Neural crest cell (in vitro differentiated cells): ENCODE measurements around the gene RFX8. TPM values are rescaled to one million over a fixed set of nuclear protein-coding genes. Genes with fewer than 3 reads are reported as not detected.
"Not testable (repeated sequence)": the region's sequence is repeated elsewhere in the genome, so short reads cannot be mapped to it uniquely, and the experiment has no call there.

ENCODE experiments used
- DNase-seq: peaks from one replicate; pipeline ENCODE4 v3.0.0; 2021; ENCODE audit warnings: low read depth, mixed read lengths, low spot score
- H3K27ac Mint-ChIP-seq: one replicate; pipeline ENCODE4 v1.8.0; 2021; ENCODE audit warnings: mild to moderate bottlenecking, mixed read lengths; ENCODE audit not compliant: unreplicated experiment
- H3K27me3 Mint-ChIP-seq: 2 replicates; pipeline ENCODE4 v1.8.0; 2021; ENCODE audit warnings: low read depth, mild to moderate bottlenecking, mixed read lengths
- H3K36me3 Mint-ChIP-seq: 2 replicates; pipeline ENCODE4 v1.8.0; 2021; ENCODE audit warnings: low read depth, mild to moderate bottlenecking, mixed read lengths
- H3K4me1 Mint-ChIP-seq: 2 replicates; pipeline ENCODE4 v1.8.0; 2021; ENCODE audit warnings: mixed read lengths
- H3K4me3 Mint-ChIP-seq: one replicate; pipeline ENCODE4 v1.8.0; 2021; ENCODE audit warnings: mild to moderate bottlenecking, mixed read lengths
- H3K9me3 Mint-ChIP-seq: 2 replicates; pipeline ENCODE4 v1.8.0; 2021; ENCODE audit warnings: mixed read lengths
- total RNA-seq: library from RNA; stranded (reverse); gene quantifications from 2 replicates; pipeline ENCODE4 v1.2.1, GENCODE V29; 2021
- TF ChIP-seq, protein P1 (sequence below): fragments of 200-600 bp; sonication (generic); conservative IDR thresholded peaks from 2 replicates; pipeline ENCODE4 v1.5.0; 2021; ENCODE audit warnings: antibody characterized with exemption, mild to moderate bottlenecking

The RFX8 gene
- total RNA-seq, 1 donor from 2014 or later: 0.44 TPM

DNA sequence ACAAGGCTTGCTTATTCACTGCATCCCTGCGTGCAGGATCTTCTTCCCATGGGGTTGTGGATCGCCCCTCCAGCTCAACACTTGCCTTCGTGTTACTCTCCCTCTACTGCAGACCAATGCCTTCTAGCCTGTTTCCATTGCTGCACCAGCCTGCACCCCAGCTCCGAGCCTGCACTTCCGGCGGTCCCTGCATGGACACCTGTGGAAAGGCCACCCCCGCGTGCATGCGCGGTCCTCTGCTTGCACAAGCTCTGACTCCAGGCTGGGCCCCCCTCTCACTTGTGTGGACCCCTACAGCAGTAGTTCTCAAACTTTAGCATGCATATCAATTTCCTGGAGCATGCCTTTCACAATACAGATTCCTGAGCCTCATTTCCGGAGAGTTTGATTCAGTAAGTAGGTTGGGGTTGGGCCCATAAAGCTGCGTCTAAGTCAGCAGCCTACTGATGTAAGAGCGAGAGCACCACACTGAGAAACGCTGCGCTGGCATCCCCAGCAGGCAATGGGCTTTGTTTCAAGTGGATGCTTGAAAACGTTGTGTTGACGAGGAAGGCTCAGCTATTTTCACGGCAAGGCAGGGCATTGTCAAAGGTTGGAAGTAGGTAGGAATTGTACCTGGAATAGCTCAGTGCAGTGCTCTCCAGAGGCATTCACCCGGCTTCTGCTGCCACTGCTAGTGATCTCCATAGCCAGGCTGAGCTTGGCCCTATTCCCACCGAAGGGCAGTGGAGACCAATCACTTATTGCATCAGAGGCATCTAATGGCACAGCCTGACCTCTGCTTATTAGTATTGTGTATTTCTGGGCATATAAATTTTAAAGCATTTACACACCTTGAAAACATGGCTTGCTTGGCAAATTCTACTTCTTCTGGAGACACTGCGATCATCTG, 120.2 kb downstream of the RFX8 start:
- H3K4me3 Mint-ChIP-seq: no peak overlapping the region
- H3K27me3 Mint-ChIP-seq: no peaks in the 10 kb centered on the region
- H3K4me1 Mint-ChIP-seq: peaks cover 10% of the 10 kb centered on the region
- TF ChIP-seq, protein P1, sequence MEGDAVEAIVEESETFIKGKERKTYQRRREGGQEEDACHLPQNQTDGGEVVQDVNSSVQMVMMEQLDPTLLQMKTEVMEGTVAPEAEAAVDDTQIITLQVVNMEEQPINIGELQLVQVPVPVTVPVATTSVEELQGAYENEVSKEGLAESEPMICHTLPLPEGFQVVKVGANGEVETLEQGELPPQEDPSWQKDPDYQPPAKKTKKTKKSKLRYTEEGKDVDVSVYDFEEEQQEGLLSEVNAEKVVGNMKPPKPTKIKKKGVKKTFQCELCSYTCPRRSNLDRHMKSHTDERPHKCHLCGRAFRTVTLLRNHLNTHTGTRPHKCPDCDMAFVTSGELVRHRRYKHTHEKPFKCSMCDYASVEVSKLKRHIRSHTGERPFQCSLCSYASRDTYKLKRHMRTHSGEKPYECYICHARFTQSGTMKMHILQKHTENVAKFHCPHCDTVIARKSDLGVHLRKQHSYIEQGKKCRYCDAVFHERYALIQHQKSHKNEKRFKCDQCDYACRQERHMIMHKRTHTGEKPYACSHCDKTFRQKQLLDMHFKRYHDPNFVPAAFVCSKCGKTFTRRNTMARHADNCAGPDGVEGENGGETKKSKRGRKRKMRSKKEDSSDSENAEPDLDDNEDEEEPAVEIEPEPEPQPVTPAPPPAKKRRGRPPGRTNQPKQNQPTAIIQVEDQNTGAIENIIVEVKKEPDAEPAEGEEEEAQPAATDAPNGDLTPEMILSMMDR: no peak
- no peaks in the 10 kb centered on the region for H3K9me3 Mint-ChIP-seq
- no peaks in the 10 kb centered on the region for H3K36me3 Mint-ChIP-seq
- H3K27ac Mint-ChIP-seq: peak overlapping the region; percentile 31
- DNase-seq: no peak

GRCh38 chr2:101352631-101353030, 122.3 kb downstream of the RFX8 start:
- H3K27me3 Mint-ChIP-seq, H3K4me1 Mint-ChIP-seq, H3K36me3 Mint-ChIP-seq, DNase-seq, H3K4me3 Mint-ChIP-seq, H3K9me3 Mint-ChIP-seq, H3K27ac Mint-ChIP-seq: not testable (repeated sequence)

DNA sequence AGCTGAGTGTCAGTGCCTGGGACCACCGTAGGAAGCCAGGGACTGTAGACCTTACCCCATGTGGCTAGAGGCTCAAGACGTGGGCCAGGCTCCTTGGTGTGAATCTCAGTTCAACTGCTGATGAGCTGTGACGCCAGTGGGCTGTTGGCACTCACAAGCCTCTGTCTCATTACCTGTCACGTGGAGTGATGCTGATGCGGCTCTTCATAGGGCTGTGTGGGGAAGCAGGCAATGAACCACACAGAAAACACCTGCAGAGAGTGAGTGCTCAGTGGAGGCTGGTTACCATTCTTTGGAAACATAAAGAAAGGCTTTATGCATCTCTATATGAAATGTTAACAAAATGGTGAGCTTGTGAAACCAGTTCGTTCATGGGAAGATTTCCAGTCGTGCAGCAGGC, 123.7 kb downstream of the RFX8 start:
- H3K4me1 Mint-ChIP-seq: peaks cover 10% of the 10 kb centered on the region
- H3K36me3 Mint-ChIP-seq: no peaks in the 10 kb centered on the region
- H3K27ac Mint-ChIP-seq: no peak overlapping the region
- TF ChIP-seq, protein P1: no peak
- DNase-seq: no peak
- no peaks in the 10 kb centered on the region for H3K27me3 Mint-ChIP-seq
- no peak overlapping the region for H3K4me3 Mint-ChIP-seq
- H3K9me3 Mint-ChIP-seq: no peaks in the 10 kb centered on the region

- TF ChIP-seq, protein P1: peak; percentile 31
- no peak for DNase-seq
- Mint-ChIP-seq H3K9me3 (no peaks in the 10 kb centered on the region), H3K4me3 (no peak overlapping the region), H3K27ac (no peak overlapping the region), H3K4me1 (peaks cover 10% of the 10 kb centered on the region), H3K36me3 (no peaks in the 10 kb centered on the region), H3K27me3 (no peaks in the 10 kb centered on the region)
These were observed 124.8 kb downstream of the RFX8 start for GRCh38 chr2:101349893-101350662.

GRCh38 chr2:101348883-101349282, 126.0 kb downstream of the RFX8 start:
- Mint-ChIP-seq H3K27me3 (no peaks in the 10 kb centered on the region), H3K9me3 (no peaks in the 10 kb centered on the region), H3K4me3 (no peak overlapping the region), H3K4me1 (peaks cover 10% of the 10 kb centered on the region), H3K36me3 (no peaks in the 10 kb centered on the region), H3K27ac (no peak overlapping the region)
- TF ChIP-seq, protein P1: no peak
- DNase-seq: no peak

Other genes starting within 250 kb of the RFX8 start
- gene CNOT11, start 222.2 kb downstream of the RFX8 start, total RNA-seq: 48.2 and 50.4 TPM in 2 replicates
- 27.2 and 27.4 TPM in 2 replicates for gene RNF149, start 166.4 kb downstream of the RFX8 start, total RNA-seq
- 0.63 TPM in 1 of 2 replicates, not detected in the other for gene CREG2, start 87.6 kb downstream of the RFX8 start, total RNA-seq
- 209 and 212 TPM in 2 replicates for gene MAP4K4, start 222.6 kb upstream of the RFX8 start, total RNA-seq